Kidney tubule cell (primary cell): ENCODE data around the gene FILIP1L.

ENCODE experiments used
- DNase-seq: peaks from one replicate; pipeline ENCODE4 v3.0.0-alpha.2; 2018; ENCODE audit warnings: low spot score

FILIP1L gene

DNA sequence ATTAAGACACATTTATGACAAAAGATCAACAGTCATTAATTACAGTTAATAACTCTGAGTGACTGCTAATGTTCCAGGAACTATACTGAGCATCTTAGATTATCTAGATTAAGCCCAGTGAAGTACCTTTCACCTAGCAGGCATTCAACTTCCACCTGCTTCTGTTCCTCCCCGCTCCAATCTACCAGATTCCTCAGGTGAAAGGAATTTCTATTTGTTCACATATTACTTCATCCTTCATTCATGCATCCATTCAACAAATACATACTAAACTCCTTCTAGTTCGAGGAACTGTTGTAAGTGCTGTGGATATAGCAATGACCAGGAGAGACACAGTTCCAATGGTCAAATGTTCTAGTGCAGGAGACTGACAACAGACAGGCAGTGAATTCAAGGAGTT lies 139.3 kb downstream of the FILIP1L start:
- peak; percentile 81 for DNase-seq

DNA sequence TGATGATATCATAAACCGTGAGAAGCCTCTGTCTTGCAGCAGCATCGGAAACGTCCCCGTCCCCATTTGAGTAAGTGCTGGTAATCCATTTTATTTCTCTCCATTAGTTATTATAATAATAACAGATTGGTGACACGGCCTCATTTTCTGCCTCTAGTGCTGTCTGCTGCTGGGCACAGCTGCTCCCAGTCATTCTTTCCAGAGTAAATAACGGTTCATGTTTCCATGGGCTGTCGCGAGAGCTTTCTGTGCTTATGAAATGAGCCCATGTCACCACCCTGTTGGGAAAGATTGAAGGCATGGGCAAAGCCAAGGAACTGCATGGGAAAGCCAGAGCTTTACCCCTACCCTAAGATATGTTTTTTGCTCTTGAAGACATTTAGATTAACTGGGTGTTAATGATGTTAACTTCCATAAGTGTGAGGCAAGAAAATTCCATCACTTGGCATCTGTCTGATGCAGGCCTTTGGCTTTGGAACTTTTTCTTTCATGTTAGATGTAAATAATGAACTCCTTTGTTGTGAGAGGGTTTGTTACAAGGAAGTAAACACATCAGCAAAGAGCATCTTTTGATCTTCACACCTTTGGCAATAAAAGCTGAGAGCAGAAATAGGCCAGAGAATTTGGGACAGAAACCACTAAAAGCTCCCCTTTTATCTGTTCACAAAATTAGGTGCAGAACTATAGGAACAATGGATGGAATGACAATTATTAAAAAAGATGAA lies 141.8 kb downstream of the FILIP1L start:
- DNase-seq, result no peak

DNA sequence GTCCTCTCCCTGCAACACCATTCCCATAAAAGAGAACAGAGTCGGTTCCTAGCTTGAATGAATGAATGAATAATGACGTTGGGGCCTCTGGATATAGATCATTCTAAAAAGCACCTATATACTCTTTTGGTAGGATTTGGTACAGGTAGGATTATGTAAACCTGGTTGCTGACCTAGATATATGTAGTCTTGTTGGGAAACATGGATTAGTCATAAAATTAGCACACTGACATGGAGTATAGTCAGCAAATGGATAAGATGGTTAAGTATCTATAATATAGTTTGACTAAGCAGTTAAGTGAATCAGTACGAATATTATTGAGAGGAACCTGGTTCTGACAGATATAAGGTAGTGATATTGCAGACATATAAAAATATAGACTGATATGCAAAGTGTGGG lies 142.5 kb downstream of the FILIP1L start:
- DNase-seq, result no peak

DNA sequence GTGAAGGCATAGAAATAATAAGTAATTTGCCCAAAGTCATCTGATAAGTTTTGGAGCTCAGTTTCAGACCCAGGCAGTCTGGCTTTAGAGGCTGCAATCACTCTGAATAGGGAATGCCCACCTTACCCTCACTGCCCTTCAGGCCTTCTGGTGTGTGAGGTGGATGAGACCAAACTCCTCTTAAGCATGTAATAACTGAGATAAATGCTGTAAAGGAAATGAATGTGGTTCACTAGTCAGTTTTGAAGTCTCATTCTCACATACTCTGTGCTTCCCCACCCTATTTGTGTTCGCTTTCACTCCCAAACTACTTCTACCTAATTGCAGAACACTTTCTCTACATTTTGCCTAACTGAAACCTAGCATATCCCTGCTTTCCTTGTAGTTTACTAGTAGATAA lies 144.1 kb downstream of the FILIP1L start:
- no peak for DNase-seq

DNA sequence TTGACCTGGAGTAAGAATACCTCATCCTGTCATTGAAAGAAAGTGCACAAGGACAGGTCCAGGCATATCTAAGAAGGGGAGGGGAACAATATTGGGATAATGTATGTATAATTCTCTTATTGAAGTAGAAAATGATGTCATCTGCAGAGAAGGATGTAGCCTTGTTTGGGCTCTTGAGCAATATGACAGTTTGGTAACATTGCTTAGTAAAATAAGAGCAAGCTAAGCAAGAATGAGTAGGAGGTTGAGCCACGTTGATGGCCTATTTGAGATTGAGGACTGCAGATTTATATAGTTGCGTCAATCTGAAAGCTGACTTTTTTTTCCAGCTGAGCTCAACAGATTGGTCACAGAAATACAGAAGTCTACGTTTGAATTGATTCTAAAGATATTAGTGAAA lies 145.2 kb downstream of the FILIP1L start:
- DNase-seq, result no peak

DNA sequence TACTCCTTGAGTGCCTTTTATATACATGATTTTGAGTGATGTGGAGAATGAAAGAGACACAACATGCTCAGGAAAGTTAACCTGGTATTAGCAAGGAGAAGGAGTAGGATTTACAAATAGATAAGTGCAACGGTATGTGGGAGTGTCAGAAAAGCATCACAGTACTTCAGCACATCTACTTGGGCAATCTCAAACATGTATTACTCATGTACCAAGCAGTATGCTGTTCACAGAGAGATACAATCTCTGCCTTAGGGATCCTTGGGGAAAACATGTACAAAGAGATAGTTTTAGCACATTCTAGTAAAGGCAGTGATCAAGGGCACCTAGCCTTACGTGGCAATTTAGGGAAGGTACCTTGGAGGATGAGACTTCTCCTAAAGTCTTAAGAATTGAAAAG lies 146.5 kb downstream of the FILIP1L start:
- no peak for DNase-seq

DNA sequence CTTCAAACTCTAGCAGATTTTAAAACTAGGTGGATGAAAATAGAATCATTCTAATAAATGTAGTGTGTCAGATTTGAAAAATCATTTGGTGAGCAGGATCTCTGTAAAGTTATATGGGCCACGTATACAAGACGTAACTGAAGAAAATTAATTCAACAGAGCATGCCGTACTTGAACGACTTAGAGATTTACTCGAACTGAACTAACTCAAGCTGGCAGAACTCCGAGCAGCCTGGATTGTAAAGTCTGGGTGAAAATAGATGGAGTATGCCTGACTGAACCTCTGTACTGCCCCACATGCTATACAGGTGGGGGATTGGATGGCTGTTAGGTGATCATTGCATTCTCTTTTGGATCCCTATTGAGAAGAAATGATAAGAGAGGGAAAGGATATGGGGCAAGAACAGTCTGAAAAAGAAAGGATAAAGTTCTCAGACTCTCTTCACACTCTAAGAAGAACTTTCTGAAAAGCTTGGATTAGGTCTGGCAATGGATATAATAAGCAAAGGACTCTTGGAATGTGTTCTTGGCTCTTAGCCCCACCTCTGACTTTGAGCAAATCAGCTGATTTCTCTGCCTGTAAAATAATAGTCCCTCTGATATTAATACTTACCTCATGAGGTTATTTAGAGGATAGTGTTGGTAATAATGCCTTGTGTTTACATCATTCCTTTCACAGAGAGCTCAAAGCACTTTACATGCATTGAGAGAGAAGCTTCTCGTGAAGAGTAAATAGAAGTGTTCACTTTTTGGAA lies 147.5 kb downstream of the FILIP1L start:
- DNase-seq, result no peak

DNA sequence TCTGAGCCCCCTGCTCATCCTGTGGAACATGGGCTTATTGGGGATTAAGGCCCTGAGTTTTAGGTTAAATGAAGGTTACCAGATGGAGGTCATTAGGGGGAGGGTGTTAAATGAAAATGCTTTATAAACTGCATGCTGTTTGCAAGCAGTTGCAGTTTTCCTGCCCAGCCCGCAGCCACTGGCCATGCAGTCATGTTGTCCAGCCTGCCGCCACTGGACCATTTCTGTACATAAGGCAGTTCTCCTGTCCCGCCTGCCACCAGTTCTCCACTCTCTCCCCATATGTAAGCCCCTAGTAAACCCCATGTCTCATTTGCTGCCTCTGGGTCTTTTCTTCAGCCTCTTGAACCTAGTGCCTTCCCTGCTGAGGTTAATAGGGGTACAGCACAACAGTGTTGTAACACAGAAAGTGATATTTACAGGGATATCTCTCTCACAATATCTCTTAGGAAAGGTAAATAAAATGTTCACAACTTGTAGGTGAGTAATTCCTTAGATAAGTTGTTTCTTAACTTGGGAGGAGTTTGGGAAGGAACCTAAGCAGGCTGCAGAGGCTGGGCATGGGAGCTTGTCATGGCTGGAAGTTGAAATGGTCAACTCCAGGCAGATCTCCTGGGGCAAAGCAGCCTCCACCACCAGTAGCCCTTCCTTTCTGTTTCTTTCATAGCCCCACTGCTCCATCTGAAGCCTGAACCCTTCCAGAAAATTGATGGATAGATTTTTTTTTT lies 148.5 kb downstream of the FILIP1L start:
- DNase-seq, result no peak

DNA sequence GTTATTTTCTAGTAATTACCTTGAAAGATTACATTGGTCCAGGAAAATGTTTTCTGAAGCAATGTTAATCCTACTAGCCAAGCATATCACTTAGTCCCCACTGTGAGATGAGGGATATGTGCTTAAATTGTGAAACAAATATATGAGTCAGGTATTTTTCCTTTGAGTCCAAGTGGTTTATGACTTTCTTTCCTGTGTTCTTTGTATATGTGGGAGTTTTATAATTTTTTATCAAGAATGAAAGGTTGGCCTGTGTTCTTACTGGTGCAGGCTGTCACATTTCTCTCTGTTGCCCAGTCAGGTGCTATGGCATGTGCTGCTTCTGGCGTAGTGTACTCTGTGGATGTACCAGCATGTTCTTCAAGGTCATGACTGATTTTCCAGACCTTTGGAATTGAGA lies 149.2 kb downstream of the FILIP1L start:
- no peak for DNase-seq

DNA sequence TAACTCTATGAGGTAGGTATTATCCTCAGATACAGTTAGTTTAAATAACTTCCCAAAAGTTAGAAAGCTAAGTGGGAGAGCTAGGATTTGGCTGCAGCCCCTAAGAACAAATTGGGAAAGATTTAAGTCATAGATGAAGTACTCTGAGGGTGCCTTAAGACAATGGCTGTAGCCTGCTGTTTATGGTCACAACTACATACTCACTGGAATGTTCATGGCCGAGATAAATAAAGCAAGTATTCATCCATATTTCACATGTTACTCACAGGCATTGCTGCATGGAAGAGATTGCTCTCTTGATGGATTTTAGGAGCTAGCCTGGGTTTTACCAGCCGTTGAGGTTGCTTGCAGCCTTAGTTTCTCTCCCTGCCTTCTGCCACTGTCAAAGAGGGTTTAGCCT lies 151.6 kb downstream of the FILIP1L start:
- peak; percentile 16 for DNase-seq

DNA sequence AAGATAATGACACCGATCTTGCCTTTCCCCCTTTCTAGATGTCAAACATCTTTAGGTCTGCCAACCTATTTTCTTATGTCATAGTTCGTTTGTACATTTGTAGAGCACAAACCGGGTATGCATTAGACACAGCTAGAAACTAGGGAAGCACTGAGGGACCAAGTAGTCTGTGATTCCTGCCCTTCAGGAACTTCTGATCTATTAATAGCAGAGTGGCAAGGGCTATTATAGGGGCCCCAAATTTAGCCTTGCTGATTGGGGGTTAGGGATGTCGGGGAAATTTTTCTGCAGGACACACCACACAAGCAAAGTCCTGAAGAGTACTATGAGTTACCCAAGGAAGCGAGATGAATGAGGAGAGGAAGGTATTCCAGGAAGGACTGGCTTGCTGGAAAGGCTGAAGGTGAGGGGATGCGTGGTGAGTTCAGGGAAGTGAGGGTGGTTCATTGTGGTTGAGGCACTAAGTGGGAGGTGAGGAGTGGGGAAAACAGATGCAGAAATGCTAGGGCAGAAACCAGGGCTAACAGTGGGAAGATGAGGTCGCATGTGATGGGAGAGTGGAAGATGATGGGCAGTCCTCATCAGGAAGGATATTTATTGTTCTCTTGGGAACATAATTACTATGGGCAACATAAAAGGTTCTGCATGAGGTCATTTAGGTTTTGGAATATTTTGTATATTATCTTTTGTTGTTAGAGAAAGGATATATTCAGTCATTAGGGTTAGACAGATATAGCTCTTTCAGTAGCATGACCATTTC lies 152.4 kb downstream of the FILIP1L start:
- no peak for DNase-seq

DNA sequence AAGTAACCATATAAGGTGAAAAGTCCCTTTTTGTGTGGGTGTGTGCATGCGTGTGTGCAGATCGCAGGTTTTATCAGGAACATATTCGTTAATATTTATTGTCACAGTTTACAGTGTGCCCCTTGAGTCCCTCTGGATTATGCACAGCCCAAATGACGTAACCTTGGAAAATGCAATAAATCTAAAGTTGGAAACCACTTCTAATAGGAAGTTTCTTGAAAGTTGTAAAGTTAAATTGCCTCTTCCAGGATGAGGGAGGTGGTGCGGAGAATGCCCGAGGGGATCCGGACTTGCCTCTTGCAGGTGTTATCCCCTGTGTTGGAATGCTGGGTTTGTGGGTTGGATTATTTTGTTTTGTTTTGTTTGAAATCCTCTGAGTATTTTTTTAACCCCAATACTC lies 153.4 kb downstream of the FILIP1L start:
- DNase-seq, result no peak

DNA sequence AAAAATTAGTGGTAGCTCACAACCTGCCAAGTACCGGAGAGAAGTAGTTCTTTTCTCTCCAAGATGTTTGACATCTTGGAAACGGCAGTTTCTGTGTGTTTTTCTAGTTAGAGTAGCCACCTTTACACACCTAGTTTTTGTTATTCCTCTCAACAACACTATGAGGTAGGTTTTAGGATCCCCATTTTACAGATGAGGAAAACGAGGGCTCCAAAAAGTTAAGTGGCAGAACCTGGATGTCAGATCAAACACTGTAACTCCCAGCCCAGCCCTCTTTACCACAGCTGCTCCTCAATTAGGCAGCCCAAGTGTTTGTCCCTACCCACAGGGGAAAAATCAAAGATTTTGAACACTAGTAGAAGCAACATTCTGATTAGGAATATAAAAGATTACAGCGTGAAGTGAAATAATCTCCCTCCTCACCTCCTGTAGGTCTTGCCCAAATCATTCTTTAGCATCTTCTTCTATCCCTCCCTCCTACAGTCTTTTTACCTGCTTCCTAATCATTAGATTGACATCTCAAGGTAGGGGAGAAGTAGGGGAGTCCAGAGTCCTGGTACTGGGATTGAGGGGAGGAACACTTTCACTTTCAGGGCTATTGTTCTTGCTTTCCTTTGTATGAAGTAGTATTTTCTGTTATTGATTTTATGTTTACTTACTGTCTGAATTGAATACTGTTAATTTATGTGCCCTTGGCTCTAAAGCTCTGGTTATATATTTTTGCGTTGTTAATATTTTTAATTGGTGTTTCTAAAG lies 154.0 kb downstream of the FILIP1L start:
- no peak for DNase-seq

DNA sequence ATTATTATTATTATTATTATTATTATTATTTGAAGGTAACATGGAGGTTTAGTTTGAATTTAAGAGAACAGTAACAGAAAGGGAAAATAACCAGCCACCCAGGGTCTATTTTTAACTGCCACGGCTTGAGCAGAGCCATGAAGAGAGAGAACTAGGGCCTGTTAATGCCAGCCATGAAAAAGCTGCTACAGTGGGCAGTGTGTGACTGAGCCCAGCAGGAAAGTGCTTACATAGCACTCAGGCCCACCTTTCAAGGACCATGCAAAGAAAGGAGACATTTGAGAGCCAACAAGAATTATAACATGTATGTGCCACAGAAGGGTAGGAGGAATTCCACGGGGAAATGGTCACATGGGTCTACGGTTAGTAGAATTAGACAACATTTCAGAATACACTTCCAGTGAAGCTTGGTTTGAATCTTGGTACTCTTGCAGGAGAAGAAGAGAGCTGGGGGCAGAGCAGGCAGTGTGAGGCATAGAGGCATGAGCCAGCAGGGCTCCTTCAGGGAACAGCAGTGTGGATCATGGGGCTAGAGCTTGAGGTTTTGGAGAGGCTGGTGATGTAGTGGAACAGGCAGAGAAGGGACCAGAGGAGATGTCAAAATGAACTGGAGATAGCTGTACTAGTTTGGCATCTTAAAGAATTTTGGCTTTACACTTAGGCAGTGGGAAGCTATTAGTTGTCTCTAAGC lies 155.9 kb downstream of the FILIP1L start:
- no peak for DNase-seq

DNA sequence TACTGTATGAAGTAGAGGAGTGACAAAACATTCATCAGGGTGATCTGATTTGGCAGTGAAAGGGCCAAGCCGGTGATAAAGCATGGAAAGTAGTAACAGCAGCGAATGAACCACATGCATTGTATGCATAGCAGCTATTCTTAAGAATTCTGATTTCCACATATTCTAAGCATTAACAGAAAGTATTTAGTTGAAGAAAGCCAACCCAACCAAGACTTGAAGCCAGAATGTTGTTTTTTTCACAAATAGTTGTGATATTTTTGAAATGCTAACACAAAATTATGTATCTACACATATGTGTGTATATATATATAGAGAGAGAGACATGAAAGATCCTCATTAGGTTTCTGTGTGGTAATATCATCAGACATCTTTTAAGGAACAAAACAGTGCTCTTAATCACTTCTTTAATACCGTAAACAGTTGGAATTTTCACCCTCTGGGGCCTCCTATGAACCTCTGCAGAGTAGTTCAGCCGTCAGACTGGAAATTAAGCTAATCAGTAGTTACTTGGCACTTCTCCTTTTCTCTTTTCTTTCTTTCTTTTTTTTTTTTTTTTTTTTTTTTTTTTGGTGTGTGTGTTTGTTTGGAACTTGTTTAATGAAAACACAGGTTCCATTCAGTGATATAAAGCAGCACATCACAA lies 157.0 kb downstream of the FILIP1L start:
- DNase-seq, result no peak

DNA sequence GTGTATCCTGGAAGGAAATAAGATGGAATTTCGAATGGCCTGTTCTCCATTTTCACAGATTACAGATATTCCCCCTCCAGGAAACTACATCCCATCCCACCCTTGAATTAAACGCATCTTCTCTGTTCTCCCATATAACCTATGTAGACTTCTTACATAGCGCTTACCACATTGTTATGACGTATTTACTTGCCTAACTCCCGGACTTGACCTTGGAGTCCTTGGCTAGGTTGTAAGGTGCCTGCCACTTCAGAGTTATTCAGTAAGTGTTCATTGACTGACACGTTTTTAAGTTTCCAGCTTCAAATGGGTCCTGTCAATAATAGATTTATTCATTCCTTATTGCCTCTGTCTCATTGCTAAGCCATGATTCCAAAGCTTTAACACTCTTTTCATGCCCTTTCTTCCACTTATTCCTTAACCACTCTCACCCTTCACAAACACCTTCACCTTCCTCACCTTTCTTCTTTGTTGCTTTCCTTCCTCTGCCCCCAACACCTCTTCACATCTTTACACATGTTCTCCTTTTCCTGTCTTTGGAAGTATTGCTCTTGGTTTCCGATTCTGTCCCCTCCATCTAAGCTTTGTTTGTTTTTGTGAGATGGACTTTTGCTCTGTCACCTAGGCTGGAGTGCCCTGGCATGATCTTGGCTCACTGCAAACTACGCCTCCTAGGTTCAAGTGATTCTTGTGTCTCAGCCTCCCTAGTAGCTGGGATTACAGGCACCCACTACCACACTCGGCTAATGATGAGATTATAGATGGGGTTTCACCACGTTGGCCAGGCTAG lies 158.3 kb downstream of the FILIP1L start:
- no peak for DNase-seq

DNA sequence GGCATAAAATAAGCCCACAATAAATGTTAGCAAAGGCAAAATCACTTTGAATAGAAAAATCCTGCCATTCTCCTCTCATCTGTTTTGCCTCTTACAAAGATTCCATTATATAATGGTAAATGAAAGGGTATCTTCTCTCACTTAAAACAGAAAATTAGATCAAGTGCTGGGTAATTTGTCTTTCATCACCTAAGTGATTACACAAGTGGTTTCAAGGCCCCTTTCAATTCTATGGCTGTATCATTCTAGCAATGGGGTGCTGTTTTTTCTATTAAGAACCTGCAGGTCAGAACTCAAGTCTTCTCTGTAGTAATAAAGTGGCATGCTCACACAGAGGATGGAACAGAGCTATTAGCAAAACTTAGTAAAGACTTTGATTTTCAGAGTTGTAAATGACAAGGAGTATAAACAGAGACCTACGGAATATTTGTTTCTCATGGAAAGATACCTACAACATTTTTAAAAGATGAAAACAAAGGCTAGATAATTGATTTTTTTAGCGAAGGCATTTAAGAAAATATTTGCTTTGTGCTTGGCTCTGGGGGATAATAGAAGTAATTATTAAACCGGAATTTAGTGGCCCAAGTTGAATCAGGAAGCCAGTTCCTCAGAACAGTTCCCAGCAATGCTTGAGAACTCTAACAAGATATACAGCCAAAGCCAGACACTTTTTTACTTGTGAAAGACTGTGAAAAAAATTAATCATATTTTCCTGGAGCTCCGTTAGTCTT lies 159.2 kb downstream of the FILIP1L start:
- peak; percentile 43 for DNase-seq

DNA sequence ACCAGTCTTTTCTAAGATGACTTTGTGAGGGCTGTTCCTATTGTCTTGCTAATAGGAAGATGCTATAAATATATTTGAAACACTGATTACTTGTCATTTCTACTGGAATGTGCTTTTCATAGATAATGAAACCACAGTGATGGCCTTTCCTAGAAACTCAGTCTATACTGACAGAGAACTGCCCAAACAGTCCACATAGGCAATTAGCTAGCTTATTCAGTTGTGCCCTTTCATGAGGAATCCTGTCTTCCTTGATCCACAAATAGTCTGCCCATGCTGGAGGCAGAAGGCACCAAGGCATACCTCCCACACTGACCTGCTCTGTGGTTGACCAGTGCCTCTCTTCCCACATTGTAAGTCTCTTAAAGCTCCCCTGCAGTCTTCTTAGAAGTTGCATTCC lies 160.7 kb downstream of the FILIP1L start:
- DNase-seq, result no peak

DNA sequence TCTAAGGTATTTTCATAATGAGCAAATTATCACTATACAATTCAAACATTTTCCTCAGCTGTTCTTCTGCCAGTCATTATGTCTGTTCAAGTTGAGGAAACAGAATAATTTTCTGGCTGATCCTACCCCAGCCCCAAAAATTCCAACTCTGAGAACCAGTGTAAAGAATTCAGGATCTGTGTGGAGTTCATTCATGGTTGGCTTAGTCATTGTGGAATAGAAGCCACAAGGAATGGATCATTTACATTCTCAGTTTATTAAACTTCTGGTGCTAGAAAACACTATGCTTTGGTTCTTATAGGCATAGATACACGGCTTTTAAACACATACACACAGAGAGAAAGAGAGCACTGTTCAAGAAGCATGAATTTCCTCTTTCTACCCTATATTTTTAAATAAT lies 162.0 kb downstream of the FILIP1L start:
- DNase-seq, result peak; percentile 88
